Measurements from ENCODE around the gene NLRP12.

NLRP12 gene

DNA sequence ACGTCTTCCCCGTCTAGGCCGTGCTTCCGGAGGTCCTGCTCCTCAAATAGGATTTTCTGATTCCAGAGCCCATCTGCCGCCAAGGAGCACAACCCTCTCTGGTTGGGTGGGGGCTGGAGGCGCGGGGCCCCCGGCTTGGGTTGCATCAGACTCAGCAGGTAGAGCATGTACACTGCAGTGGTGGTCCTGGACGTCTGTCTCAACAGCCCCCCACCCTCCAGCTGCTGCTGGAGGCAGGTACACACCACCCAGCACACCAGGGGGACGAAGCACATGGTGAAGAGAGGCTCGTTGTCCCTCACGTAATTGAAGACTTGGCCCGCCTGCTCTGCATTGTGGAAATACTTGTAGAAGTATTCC, 13.9 kb downstream of the NLRP12 start:
- ChIA-PET POLR2A (interaction anchor here (0.6 kb wide), 1 partner anchor 1190 kb away, joined by 3 read pairs; no protein-coding TSS in a partner anchor), CTCF (interaction anchor here (1.4 to 9.2 kb wide), 3 partner anchors 16 to 217 kb away, joined by 3 to 170 read pairs (median 17); no protein-coding TSS in a partner anchor)
- TF ChIP-seq, protein P1, sequence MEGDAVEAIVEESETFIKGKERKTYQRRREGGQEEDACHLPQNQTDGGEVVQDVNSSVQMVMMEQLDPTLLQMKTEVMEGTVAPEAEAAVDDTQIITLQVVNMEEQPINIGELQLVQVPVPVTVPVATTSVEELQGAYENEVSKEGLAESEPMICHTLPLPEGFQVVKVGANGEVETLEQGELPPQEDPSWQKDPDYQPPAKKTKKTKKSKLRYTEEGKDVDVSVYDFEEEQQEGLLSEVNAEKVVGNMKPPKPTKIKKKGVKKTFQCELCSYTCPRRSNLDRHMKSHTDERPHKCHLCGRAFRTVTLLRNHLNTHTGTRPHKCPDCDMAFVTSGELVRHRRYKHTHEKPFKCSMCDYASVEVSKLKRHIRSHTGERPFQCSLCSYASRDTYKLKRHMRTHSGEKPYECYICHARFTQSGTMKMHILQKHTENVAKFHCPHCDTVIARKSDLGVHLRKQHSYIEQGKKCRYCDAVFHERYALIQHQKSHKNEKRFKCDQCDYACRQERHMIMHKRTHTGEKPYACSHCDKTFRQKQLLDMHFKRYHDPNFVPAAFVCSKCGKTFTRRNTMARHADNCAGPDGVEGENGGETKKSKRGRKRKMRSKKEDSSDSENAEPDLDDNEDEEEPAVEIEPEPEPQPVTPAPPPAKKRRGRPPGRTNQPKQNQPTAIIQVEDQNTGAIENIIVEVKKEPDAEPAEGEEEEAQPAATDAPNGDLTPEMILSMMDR (IDR thresholded peaks at IDR 0.05; ENCODE audit: insufficient read depth, low read length, missing control alignments): no peak
- DNase-seq (ENCODE audit: low read depth, low spot score): no peak
- H3K4me3 ChIP-seq (ENCODE audit: low read depth, low read length): no peak overlapping the region

DNA sequence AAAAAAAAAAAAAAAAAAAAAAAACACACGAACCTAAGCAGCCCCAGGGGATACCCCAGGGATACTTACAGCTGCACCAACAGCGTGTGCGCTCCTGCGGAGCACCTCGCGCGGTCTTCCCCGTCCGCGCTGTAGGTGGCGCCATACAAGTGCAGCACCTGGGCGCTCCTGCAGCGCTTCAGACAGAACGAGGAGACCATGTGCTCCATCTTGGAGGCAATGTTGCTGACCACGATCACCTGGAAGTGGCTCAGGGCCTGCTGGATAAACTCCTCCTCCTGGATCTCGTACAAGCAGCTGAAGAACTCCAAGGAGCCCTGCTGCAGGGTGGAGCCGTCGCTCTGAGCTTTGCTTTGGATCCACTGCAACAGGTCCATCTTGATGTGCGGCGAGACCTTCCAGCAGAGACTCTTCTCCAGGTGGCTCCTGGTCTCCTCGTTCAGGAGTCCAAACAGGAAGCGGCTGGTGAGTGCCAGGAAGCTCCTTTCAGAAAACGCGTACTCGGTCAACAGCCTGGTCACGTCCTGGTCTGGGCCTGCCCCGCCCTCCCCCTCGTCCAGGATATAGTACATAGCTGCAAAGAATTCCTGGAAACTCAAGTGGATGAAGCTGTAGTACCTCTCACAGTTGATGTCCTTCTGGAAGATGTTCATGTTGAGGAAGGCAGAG, 14.5 kb downstream of the NLRP12 start:
- no peak overlapping the region for H3K4me3 ChIP-seq (ENCODE audit: low read depth, low read length)
- ChIA-PET POLR2A (no interaction called here), CTCF (interaction anchor here (1.4 to 9.2 kb wide), 3 partner anchors 16 to 217 kb away, joined by 3 to 170 read pairs (median 17); no protein-coding TSS in a partner anchor)
- no peak for DNase-seq (ENCODE audit: low read depth, low spot score)
- TF ChIP-seq, protein P1 (IDR thresholded peaks at IDR 0.05; ENCODE audit: insufficient read depth, low read length, missing control alignments): peak; percentile 4

DNA sequence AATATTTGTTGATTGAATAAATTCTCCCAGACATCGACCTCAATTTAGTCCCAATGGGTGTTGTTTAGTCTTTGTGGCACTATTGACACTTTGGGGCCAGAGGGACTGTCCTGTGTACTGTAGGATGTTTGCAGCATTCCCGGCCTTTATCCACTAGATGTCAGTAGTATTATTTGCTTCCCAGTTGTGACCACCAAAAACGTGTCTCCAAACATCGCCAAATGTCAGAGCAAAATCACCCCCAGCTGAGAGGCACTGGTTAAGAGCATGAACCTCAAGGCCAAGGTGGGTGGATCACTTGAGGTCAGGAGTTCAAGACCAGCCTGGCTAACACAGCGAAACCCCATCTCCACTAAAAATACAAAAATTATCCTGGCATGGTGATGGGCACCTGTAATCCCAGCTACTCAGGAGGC, 15.4 kb downstream of the NLRP12 start:
- no peak overlapping the region for H3K4me3 ChIP-seq (ENCODE audit: low read depth, low read length)
- TF ChIP-seq, protein P1 (IDR thresholded peaks at IDR 0.05; ENCODE audit: insufficient read depth, low read length, missing control alignments): peak; percentile 45
- no peak for DNase-seq (ENCODE audit: low read depth, low spot score)

DNA sequence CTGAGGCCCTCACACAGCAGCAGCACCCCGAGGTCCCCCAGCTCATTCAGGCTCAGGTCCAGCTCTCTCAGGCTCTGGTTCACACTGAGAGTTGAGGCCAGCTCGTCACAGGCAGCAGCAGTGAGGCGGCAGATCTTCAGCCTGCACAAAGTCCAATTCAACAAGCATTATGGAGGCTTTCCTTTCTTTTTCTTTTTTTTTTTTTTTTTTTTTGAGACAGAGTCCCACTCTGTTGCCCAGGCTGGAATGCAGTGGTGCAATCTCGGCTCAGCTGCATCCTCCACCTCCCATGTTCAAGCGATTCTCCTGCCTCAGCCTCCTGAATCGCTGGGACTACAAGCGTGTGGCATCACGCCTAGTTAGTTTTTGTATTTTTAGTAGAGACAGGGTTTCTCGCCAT, 22.9 kb downstream of the NLRP12 start:
- ChIA-PET CTCF (interaction anchor here (0.6 to 1.1 kb wide), 2 partner anchors 9 to 59 kb away, joined by 3 to 4 read pairs; no protein-coding TSS in a partner anchor), POLR2A (no interaction called here)
- no peak overlapping the region for H3K4me3 ChIP-seq (ENCODE audit: low read depth, low read length)
- TF ChIP-seq, protein P1 (IDR thresholded peaks at IDR 0.05; ENCODE audit: insufficient read depth, low read length, missing control alignments): no peak
- DNase-seq (ENCODE audit: low read depth, low spot score): no peak

More for the DNA sequence above, 15.4 kb downstream of the NLRP12 start:
- CTCF ChIA-PET: interaction anchor here (1.0 to 9.2 kb wide), 5 partner anchors 9 to 218 kb away, joined by 3 to 170 read pairs (median 4); no protein-coding TSS in a partner anchor
- POLR2A ChIA-PET: no interaction called here

DNA sequence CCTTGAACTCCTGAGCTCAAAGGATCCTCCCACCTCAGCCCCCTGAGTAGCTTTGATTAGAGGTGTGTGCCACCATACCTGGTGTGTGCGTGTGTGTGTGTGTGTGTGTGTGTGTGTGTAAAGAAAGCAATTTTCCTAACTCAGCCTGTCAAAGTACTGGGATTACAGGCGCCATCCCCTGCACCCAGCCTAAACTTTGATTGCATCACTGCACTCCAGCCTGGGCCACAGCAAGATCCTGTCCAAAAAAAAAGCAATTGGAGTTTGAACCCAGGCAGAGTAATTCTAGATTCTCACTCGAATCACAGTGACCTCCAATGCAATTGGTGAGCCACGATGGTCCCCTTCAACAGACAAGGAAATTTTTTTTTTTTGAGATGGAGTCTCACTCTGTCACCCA, 29.1 kb downstream of the NLRP12 start:
- POLR2A ChIA-PET: no interaction called here
- no peak for DNase-seq (ENCODE audit: low read depth, low spot score)
- TF ChIP-seq, protein P1 (IDR thresholded peaks at IDR 0.05; ENCODE audit: insufficient read depth, low read length, missing control alignments): no peak
- H3K4me3 ChIP-seq (ENCODE audit: low read depth, low read length): no peak overlapping the region
- CTCF ChIA-PET: interaction anchor here (2.6 to 3.1 kb wide), 2 partner anchors 15 to 21 kb away, joined by 9 to 17 read pairs; no protein-coding TSS in a partner anchor

DNA sequence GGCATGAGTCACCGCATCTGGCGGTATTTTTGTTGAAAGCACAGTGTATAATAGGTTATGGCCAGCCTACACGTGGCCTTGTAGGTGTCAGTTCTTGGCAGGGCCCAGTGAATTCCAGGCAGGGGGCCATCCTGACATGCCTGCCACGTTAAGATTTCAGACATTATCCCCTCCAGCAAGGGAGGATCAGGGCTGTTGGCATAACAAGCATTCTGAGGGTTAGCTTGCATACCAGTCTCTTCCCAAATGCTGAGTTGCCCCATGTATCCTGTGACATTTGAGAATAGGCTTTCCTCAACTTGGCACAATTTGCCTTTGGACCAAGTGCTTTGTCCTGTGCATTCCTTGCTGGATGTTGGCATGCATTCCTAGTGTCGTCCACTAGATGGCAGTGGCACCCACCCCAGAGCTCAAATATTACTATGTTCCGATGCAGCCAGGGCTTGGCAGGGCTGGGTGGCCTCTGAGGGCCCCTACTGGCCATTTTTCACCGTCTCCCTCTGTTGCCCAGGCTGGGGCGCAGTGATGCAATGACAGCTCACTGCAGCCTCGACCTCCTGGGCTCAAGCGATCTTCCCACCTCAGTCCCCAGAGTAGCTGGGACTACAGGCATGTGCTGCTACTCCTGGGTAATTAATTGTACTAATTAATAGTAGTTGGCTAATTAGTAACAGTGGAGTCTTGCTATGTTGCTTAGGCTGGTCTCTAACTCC, 31.2 kb downstream of the NLRP12 start:
- peak; percentile 29 for DNase-seq (ENCODE audit: low read depth, low spot score)
- ChIA-PET CTCF (interaction anchor here (0.5 to 3.2 kb wide), 41 partner anchors 8 to 599 kb away, joined by 3 to 66 read pairs (median 4); no protein-coding TSS in a partner anchor), POLR2A (no interaction called here)
- TF ChIP-seq, protein P1 (IDR thresholded peaks at IDR 0.05; ENCODE audit: insufficient read depth, low read length, missing control alignments): peak; percentile 92
- no peak overlapping the region for H3K4me3 ChIP-seq (ENCODE audit: low read depth, low read length)
